A549 (cell line): ENCODE measurements around the gene RECK. TPM values are rescaled to one million over a fixed set of nuclear protein-coding genes. Genes with fewer than 3 reads are reported as not detected.

Experiments used
- ATAC-seq, 2 experiments: fragments of 200-7000 bp in 1 of 2; fragments of >200 bp in 1 of 2; cut with Nextera tagmentation in 1 of 2; cut with Tn5 transposase in 1 of 2; 3 replicates each; pipeline versions ENCODE4 v1.8.0 to v1.9.1; 2018 to 2020; ENCODE audit warnings: mild to moderate bottlenecking in 1 of 2, moderate library complexity in 1 of 2
- CTCF ChIA-PET: fragments of 300-600 bp; sonication (Branson Sonifier 250); formaldehyde crosslinking; extraction: SDS; loops from one replicate; lab custom pipeline; 2021; ENCODE audit warnings: antibody characterized with exemption, inconsistent platforms; lab: Yijun Ruan, JAX
- POLR2A ChIA-PET: fragments of 350-600 bp; formaldehyde crosslinking; extraction: SDS; loops from one replicate; lab custom pipeline; 2021; ENCODE audit warnings: antibody characterized with exemption, inconsistent platforms; lab: Yijun Ruan, JAX
- DNase-seq, 2 experiments: peaks; one replicate each; pipeline versions ENCODE4 v3.0.0 to v3.0.0-alpha.2; 2011 to 2016; ENCODE audit warnings: low read depth in 1 of 2, low spot score in 1 of 2
- FAIRE-seq: peaks from 2 replicates; lab custom pipeline; 2011; peaks lifted over from hg19 to GRCh38; lab: Jason Lieb, UNC
- H3K27ac ChIP-seq, 2 experiments: fragments of >200 bp; sonication (Bioruptor Twin); formaldehyde crosslinking; 3 replicates each; pipeline ENCODE4 v1.5.1; 2016 to 2017
- H3K4me1 ChIP-seq: fragments of >200 bp; sonication (Bioruptor Twin); formaldehyde crosslinking; 3 replicates; pipeline ENCODE4 v1.6.1; 2016
- H3K4me2 ChIP-seq: fragments of >200 bp; sonication (Bioruptor Twin); formaldehyde crosslinking; 3 replicates; pipeline ENCODE4 v1.6.1; 2016
- H3K4me3 ChIP-seq: fragments of >200 bp; sonication (Bioruptor Twin); formaldehyde crosslinking; 3 replicates; pipeline ENCODE4 v1.5.1; 2016
- H3K9me3 ChIP-seq: fragments of >200 bp; sonication (Bioruptor Twin); formaldehyde crosslinking; 3 replicates; pipeline ENCODE4 v1.6.1; 2016
- BHLHE40 ChIP-seq: IDR thresholded peaks from 2 replicates; pipeline ENCODE4 v1.6.1; 2012; ENCODE audit warnings: low read depth, low read length, inconsistent platforms
- CEBPB ChIP-seq, 2 experiments: fragments of >200 bp in 1 of 2; sonication (Bioruptor Twin) in 1 of 2; formaldehyde crosslinking in 1 of 2; IDR thresholded peaks; 2 replicates each; pipeline ENCODE4 v1.6.1; 2012 to 2016
- EHF ChIP-seq: fragments of 250-450 bp; sonication (Bioruptor Pico); IDR thresholded peaks from 2 replicates; pipeline ENCODE4 v1.5.0; 2020; ENCODE audit warnings: mild to moderate bottlenecking
- EHMT2 ChIP-seq: fragments of 200-600 bp; sonication (generic); IDR thresholded peaks from 2 replicates; pipeline ENCODE4 v1.6.1; 2016; ENCODE audit warnings: antibody characterized with exemption, low read depth, mild to moderate bottlenecking, moderate library complexity
- ELK1 ChIP-seq: fragments of 150-350 bp; IDR thresholded peaks from 2 replicates; pipeline ENCODE4 v1.6.1; 2014; ENCODE audit warnings: low read depth, mild to moderate bottlenecking, low read length
- HES2 ChIP-seq: fragments of >200 bp; sonication (Bioruptor Twin); formaldehyde crosslinking; IDR thresholded peaks from 2 replicates; pipeline ENCODE4 v1.6.1; 2016
- HEYL ChIP-seq: fragments of 250-450 bp; sonication (Bioruptor Pico); IDR thresholded peaks from 2 replicates; pipeline ENCODE4 v1.8.0; 2021; ENCODE audit warnings: mild to moderate bottlenecking, moderate library complexity
- HOXA7 ChIP-seq: fragments of 250-450 bp; sonication (Bioruptor Pico); IDR thresholded peaks from 2 replicates; pipeline ENCODE4 v1.5.0; 2020; ENCODE audit warnings: mild to moderate bottlenecking, moderate library complexity
- HOXB13 ChIP-seq: fragments of 250-450 bp; sonication (Bioruptor Pico); IDR thresholded peaks from 2 replicates; pipeline ENCODE4 v1.5.0; 2020; ENCODE audit warnings: low read depth, mild to moderate bottlenecking, moderate library complexity
- JUN ChIP-seq, 2 experiments: fragments of >200 bp; sonication (Bioruptor Twin); formaldehyde crosslinking; IDR thresholded peaks; 2 replicates in 1 of 2; 3 replicates in 1 of 2; pipeline ENCODE4 v1.6.1; 2016 to 2017
- KDM1A ChIP-seq: fragments of 200-600 bp; sonication (generic); IDR thresholded peaks from 2 replicates; pipeline ENCODE4 v1.6.1; 2016; ENCODE audit warnings: low read depth, mild to moderate bottlenecking
- MAFK ChIP-seq: fragments of 450-650 bp; IDR thresholded peaks from 2 replicates; pipeline ENCODE4 v1.6.1; 2014; ENCODE audit not compliant: partially characterized antibody
- NFE2L2 ChIP-seq: fragments of 150-350 bp; conservative IDR thresholded peaks from 2 replicates; pipeline ENCODE4 v1.6.1; 2014; ENCODE audit warnings: low read length
- POLR2AphosphoS2 ChIP-seq: conservative IDR thresholded peaks from 2 replicates; pipeline ENCODE4 v1.6.1; 2012; ENCODE audit warnings: low read length, improper control_type of control experiment, inconsistent platforms
- RAD21 ChIP-seq, 2 experiments: fragments of >200 bp in 1 of 2; sonication (Bioruptor Twin) in 1 of 2; formaldehyde crosslinking in 1 of 2; IDR thresholded peaks in 1 of 2; conservative IDR thresholded peaks in 1 of 2; 2 replicates in 1 of 2; 3 replicates in 1 of 2; pipeline ENCODE4 v1.6.1; 2012 to 2018; ENCODE audit warnings: inconsistent platforms in 1 of 2
- RFX5 ChIP-seq: fragments of 450-650 bp; IDR thresholded peaks from 2 replicates; pipeline ENCODE4 v1.7.1; 2014; ENCODE audit warnings: antibody characterized with exemption, mild to moderate bottlenecking, moderate library complexity
- RNF2 ChIP-seq: fragments of 200-600 bp; sonication (generic); IDR thresholded peaks from 2 replicates; pipeline ENCODE4 v1.6.1; 2016; ENCODE audit warnings: low read depth, mild to moderate bottlenecking, antibody characterized with exemption, moderate library complexity, borderline replicate concordance
- TP53 ChIP-seq: fragments of 250-450 bp; sonication (Bioruptor Pico); IDR thresholded peaks from 2 replicates; pipeline ENCODE4 v1.5.0; 2021; ENCODE audit warnings: mild to moderate bottlenecking, moderate library complexity
- WGBS: methylation state at CpG from one replicate; pipeline ENCODE4 v1.1.6; 2017; ENCODE audit errors: missing lambda C conversion rate; 5-methylcytosine and 5-hydroxymethylcytosine counted together
- polyA plus RNA-seq, 4 experiments: library from polyadenylated mRNA; depleted of rRNA in 3 of 4; stranded (reverse); fragments of >200 nt; fragmentation: RNase III in 1 of 4; extraction: RNeasy Plus Mini Kit Qiagen cat#74134 plus additional on column Dnase treatment in 1 of 4; gene quantifications; 2 replicates in 3 of 4; 3 replicates in 1 of 4; pipeline ENCODE4 v1.2.3, GENCODE V29; 2011 to 2017

Gene RECK
- polyA plus RNA-seq, 2 of the 4 experiments (the other 2 are of a cell fraction), result 5.0 to 8.7 TPM

- ChIA-PET POLR2A (no interaction called here), CTCF (interaction anchor here (0.9 to 6.3 kb wide), 4 partner anchors 8 to 1042 kb away, joined by 3 to 58 read pairs (median 8); no protein-coding TSS in a partner anchor)
- Histone ChIP-seq H3K4me1 (peaks cover 31% of the 10 kb centered on the region; the same call in 2 of the 3 replicates), H3K27ac (no peak overlapping the region), H3K4me2 (no peak overlapping the region), H3K9me3 (no peaks in the 10 kb centered on the region), H3K4me3 (no peak overlapping the region)
- DNase-seq, result no peak
- no peak for ATAC-seq
- WGBS, result 96% methylated on average over 2 of the region's 2 CpGs
- peak; percentile 7 for FAIRE-seq
- TF ChIP-seq CEBPB (IDR thresholded peaks at IDR 0.05), result 0 out of 4 replicates have a peak, but pooled peaks of 1 of the 2 experiments have one; percentile 28
- TF ChIP-seq RNF2, result no peak
- no peak for TF ChIP-seq HOXB13 (CRISPR knock-in tag)
Observed at GRCh38 chr9:36093384-36093783, 56.7 kb downstream of the RECK start.

- no peak for ATAC-seq
- FAIRE-seq, result no peak
- POLR2A ChIA-PET, result no interaction called here
- CTCF ChIA-PET, result interaction anchor here (0.6 to 22.4 kb wide), 14 partner anchors 9 to 818 kb away, joined by 3 to 321 read pairs (median 3); partner anchors contain the start of genes CCIN and CLTA
- Histone ChIP-seq H3K4me2 (no peak overlapping the region), H3K4me3 (no peak overlapping the region), H3K4me1 (peaks cover 26% of the 10 kb centered on the region), H3K27ac (no peak overlapping the region; a peak in 1 of 6 replicates), H3K9me3 (no peaks in the 10 kb centered on the region)
- no peak for DNase-seq
- WGBS, result 82% methylated on average over 1 of the region's 1 CpG
- TF ChIP-seq ELK1 (no peak), RFX5 (no peak), EHF (no peak), KDM1A (no peak), HOXA7 (CRISPR knock-in tag) (no peak), HES2 (no peak), BHLHE40 (no peak), MAFK (no peak), EHMT2 (no peak), JUN (IDR thresholded peaks at IDR 0.05) (no peak), NFE2L2 (no peak), TP53 (CRISPR knock-in tag) (no peak), POLR2AphosphoS2 (no peak)
Observed at GRCh38 chr9:36099718-36100117, 63.0 kb downstream of the RECK start.

GRCh38 chr9:36100532-36100931, 63.8 kb downstream of the RECK start:
- H3K4me3 ChIP-seq, result no peak overlapping the region
- TF ChIP-seq RAD21 (conservative IDR thresholded peaks at IDR 0.05 in 1 of 2, IDR thresholded peaks at IDR 0.05 in 1 of 2) (peak in 1 of 2 experiments; percentile 22; a peak in 2 of 5 replicates), HEYL (no peak)
- DNase-seq (no peak), ATAC-seq (no peak), FAIRE-seq (no peak)
- WGBS, result 75% methylated on average over 3 of the region's 3 CpGs
- H3K4me1 ChIP-seq, result peaks cover 26% of the 10 kb centered on the region
- H3K27ac ChIP-seq, result peak overlapping the region in 1 of 2 experiments; percentile 62; a peak in 3 of 6 replicates
- peak overlapping the region; percentile 49 for H3K4me2 ChIP-seq
- POLR2A ChIA-PET, result interaction anchor here (3.5 kb wide), 1 partner anchor 90 kb away, joined by 21 read pairs; the partner anchor contains the start of gene CLTA
- no peaks in the 10 kb centered on the region for H3K9me3 ChIP-seq
- CTCF ChIA-PET, result interaction anchor here (0.7 to 22.4 kb wide), 16 partner anchors 10 to 151 kb away, joined by 3 to 321 read pairs (median 4); partner anchors contain the start of genes CCIN and RECK
